RWPE2 (cell line): ENCODE data around the gene LARGE2.

Experiments used
- ATAC-seq: fragments of 200-7000 bp; cut with Tn5 transposase; 3 replicates; pipeline ENCODE4 v1.9.1; 2021; ENCODE audit warnings: low read depth
- DNase-seq: peaks from one replicate; pipeline ENCODE4 v3.0.0-alpha.2; 2020; ENCODE audit warnings: low spot score
- H3K27ac ChIP-seq: fragments of 450-650 bp; 2 replicates; pipeline ENCODE4 v1.5.1; 2017; ENCODE audit warnings: mild to moderate bottlenecking; ENCODE audit not compliant: poor library complexity, severe bottlenecking
- H3K27me3 ChIP-seq: fragments of 250-450 bp; sonication (Bioruptor Pico); 2 replicates; pipeline ENCODE4 v1.5.1; 2021; ENCODE audit warnings: mild to moderate bottlenecking, moderate library complexity; ENCODE audit not compliant: insufficient read depth, poor library complexity, severe bottlenecking
- H3K36me3 ChIP-seq: fragments of 250-450 bp; sonication (Bioruptor Pico); 2 replicates; pipeline ENCODE4 v1.5.1; 2020; ENCODE audit warnings: low read depth, mild to moderate bottlenecking, moderate library complexity
- H3K4me1 ChIP-seq: fragments of 250-450 bp; sonication (Bioruptor Pico); 2 replicates; pipeline ENCODE4 v1.5.1; 2021; ENCODE audit warnings: mild to moderate bottlenecking, moderate library complexity; ENCODE audit not compliant: insufficient read depth, poor library complexity, severe bottlenecking
- H3K4me3 ChIP-seq: fragments of 250-450 bp; sonication (Bioruptor Pico); 2 replicates; pipeline ENCODE4 v1.5.1; 2021; ENCODE audit warnings: mild to moderate bottlenecking, moderate library complexity; ENCODE audit not compliant: severe bottlenecking
- H3K9me3 ChIP-seq: fragments of 250-450 bp; sonication (Bioruptor Pico); 2 replicates; pipeline ENCODE4 v1.5.1; 2021; ENCODE audit warnings: mild to moderate bottlenecking, moderate library complexity; ENCODE audit not compliant: severe bottlenecking
- TF ChIP-seq, protein P1 (sequence below): fragments of 450-650 bp; IDR thresholded peaks from one replicate; pipeline ENCODE4 v1.5.1; 2017; ENCODE audit warnings: mild to moderate bottlenecking, moderate library complexity; ENCODE audit not compliant: poor library complexity, severe bottlenecking

Gene LARGE2

DNA sequence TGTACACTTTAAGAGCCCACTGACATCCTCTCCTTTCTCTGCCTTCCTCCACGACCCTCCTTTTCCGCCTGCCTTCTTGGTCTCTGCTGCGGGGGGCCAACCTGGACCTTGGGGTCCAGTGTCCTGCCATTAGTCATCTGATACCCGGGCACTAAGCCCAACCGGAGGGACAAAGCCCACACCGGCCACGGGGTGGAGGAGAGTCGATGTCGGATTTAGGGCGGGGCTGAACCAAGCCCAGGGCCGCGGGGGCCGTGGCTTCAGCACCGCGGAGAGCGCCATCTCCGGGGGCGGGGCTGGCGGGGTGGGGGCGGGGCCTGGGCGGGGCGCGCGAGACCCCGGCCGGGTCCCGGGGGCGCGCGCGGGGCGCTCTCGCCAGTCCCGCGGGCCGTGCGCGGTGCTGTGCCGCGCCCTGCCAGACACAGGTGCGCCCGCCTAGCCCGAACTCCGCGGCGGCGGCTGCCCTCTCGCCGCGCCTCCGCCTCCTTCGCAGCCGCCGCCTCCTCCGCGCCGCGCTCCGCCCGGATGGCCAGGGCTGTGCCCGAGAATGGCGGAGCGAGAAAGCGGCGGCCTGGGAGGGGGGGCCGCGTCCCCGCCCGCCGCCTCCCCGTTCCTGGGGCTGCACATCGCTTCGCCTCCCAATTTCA is 37.1 kb upstream of the LARGE2 start, which contains the start of gene MAPK8IP1:
MAPK8IP1 (plus strand) TSS at position 378 of the 647 bp plus-strand sequence; CDS start at position 548, 170 bp downstream.
- Histone ChIP-seq H3K27me3 (no peaks in the 10 kb centered on the region), H3K4me1 (peaks cover 4% of the 10 kb centered on the region), H3K36me3 (peaks cover 6% of the 10 kb centered on the region; the same call in 1 of the 2 replicates), H3K9me3 (no peaks in the 10 kb centered on the region), H3K27ac (no peak within 1 kb of the TSS), H3K4me3 (peak within 1 kb of the TSS; percentile 71)
- TF ChIP-seq, protein P1, sequence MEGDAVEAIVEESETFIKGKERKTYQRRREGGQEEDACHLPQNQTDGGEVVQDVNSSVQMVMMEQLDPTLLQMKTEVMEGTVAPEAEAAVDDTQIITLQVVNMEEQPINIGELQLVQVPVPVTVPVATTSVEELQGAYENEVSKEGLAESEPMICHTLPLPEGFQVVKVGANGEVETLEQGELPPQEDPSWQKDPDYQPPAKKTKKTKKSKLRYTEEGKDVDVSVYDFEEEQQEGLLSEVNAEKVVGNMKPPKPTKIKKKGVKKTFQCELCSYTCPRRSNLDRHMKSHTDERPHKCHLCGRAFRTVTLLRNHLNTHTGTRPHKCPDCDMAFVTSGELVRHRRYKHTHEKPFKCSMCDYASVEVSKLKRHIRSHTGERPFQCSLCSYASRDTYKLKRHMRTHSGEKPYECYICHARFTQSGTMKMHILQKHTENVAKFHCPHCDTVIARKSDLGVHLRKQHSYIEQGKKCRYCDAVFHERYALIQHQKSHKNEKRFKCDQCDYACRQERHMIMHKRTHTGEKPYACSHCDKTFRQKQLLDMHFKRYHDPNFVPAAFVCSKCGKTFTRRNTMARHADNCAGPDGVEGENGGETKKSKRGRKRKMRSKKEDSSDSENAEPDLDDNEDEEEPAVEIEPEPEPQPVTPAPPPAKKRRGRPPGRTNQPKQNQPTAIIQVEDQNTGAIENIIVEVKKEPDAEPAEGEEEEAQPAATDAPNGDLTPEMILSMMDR: no peak
- DNase-seq (no peak), ATAC-seq (peak; percentile 69)

DNA sequence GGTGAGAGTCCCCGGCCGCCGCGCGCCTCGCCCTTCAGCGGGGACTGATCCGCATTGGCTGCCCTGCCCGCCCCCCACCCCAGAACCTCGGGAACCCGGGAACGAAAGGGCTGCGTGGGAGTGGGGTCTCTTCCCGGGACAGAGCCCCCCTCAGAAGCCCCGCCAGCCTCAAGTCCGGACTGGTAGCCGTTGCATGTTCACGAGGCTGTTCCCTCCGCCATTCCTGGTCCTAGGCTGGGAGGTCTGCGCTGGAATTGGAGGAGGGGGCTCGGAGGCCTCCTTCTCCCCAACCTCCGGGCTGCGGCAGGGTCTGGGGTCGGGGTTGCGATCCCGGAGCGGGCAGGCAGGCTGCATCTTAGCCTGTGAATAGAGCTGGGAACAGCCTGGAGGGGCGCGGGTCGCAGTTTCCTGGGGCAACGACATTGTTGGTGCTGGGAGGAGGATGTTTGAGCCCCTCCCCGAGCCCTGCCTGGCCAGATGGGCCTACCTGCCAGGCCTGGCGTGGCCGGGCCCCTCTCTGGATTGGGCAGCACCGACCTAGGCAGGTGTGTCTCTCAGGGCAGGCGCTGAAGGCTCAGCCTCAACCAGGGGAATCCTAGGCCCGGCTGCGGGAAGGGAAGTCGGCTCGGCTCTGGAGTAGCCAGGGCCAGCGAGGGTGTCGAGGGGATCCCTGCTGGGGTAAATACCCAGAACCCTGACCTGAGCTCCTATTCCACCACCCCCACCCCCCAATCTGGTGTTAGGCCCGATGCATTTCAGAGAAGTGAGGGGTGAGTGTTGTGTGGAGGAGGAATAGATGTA is 36.3 kb upstream of the LARGE2 start:
- no peaks in the 10 kb centered on the region for H3K27me3 ChIP-seq
- H3K4me1 ChIP-seq: no peaks in the 10 kb centered on the region
- ATAC-seq: no peak
- no peaks in the 10 kb centered on the region for H3K9me3 ChIP-seq
- no peak for DNase-seq
- H3K4me3 ChIP-seq: peak overlapping the region; percentile 71
- no peak overlapping the region for H3K27ac ChIP-seq
- peaks cover 2% of the 10 kb centered on the region; the same call in 1 of the 2 replicates for H3K36me3 ChIP-seq
- TF ChIP-seq, protein P1: no peak

DNA sequence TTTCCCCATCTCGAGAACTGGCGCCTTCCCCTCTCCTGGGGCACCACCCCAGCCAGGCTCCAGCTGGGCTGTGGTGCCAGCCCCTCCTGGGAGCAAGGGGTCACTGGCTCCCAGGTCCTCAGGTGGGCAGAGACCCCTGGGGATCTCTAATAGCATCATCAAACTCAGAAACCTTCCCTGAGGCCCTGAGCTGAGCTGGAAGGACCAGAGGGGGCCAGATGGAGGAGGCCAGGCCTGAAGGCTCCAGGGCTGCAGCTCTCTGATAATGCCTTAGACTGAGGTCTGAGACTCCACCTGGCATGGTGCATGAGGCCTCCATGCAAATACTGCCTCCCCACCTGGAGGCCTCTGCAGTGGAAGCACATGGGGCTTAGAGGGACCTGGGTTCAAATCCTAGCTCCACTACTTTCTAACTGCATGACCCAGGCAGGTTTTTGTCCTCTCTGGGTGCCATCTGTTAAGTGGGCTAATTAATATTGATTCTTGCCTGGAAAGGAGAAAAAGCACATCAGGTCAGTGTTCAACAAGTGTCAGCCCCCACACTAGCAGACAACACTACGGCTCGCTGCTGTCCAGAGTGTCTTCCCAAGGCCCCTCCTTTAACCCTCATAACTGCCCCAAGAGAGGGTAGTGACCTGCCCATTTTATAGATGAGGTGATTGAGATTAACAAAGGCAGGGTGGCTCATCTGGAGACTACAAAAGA is 35.5 kb upstream of the LARGE2 start:
- H3K27ac ChIP-seq: no peak overlapping the region
- ATAC-seq (no peak), DNase-seq (no peak)
- TF ChIP-seq, protein P1: no peak
- no peaks in the 10 kb centered on the region for H3K27me3 ChIP-seq
- no peak overlapping the region for H3K4me3 ChIP-seq
- H3K4me1 ChIP-seq: no peaks in the 10 kb centered on the region
- H3K9me3 ChIP-seq: no peaks in the 10 kb centered on the region
- no peaks in the 10 kb centered on the region; the same call in 1 of the 2 replicates for H3K36me3 ChIP-seq

DNA sequence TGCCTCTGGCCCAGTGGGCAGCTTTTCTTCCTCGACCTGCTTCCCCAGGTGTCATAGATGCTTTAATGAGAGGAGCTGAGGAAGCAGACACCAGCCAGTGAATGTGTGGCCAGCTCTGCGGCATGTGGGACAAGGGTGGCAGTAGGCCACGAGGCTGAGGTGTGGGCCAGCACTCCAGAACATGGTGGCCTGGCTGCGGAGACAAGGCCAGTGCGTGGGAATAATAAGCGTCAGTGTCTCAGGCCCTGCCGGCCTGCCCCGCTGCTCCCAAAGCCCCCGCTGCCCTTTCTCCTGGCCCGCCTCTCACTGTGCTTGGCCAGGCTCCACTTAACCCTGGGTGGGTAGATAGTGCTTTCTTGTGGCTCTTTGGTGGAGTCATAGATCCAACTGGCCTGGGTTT is 34.9 kb upstream of the LARGE2 start:
- Histone ChIP-seq H3K27ac (no peak overlapping the region), H3K27me3 (no peaks in the 10 kb centered on the region), H3K36me3 (no peaks in the 10 kb centered on the region), H3K4me1 (no peaks in the 10 kb centered on the region), H3K4me3 (no peak overlapping the region), H3K9me3 (no peaks in the 10 kb centered on the region)
- TF ChIP-seq, protein P1: no peak
- no peak for ATAC-seq
- no peak for DNase-seq
